Melanocyte of skin (primary cell): ENCODE results near the gene FLACC1. TPM values are rescaled to one million over a fixed set of nuclear protein-coding genes. Genes with fewer than 3 reads are reported as not detected.

Experiments used
- total RNA-seq, 2 donors: library from RNA; depleted of rRNA; stranded (reverse); fragments of >200 nt; gene quantifications; 2 replicates each; pipeline ENCODE4 v1.2.3, GENCODE V29; 2012

FLACC1 gene, protein sequence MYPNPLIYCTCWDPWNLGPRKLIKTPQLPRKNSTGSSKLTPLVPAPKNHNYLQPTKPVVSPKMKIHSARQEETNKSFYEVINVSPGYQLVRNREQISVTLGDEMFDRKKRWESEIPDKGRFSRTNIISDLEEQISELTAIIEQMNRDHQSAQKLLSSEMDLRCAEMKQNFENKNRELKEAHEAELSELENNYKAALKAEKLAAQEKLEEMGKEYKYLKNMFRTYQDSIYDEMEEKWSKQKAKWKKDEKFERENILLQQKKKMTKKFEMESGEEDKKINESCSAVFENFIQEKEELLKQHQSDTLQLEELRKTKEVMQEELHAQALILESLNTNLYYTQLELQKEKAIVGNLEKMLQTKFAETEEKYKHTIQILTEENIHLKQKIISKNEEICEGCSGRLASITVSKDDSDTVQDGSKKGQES
- 1 to 10 TPM; 2.0 to 3.1 TPM for total RNA-seq

DNA sequence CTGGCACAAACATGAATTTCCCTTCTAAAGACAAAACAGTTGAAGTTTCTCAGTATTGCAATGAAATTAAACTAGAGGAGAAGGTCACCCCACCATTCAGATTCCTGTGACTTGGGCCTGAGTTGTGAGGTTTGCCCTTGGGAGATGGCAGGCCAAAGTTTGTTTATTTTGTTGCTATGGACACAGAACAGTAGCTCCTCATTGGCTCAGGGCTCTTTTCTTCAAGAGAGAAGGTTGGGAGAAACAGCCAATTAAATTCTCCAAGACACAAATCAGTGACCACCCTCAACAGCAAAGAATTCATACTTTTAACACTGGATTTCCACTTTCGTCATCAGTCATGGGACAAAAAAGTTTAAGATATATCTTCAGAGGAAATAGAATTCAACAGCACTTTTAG, at the start of gene FLACC1:
TSS of gene FLACC1 (minus strand) at position 125 of the 400 bp plus-strand sequence. CDS start 5,941 bp downstream, outside the sequence.

DNA sequence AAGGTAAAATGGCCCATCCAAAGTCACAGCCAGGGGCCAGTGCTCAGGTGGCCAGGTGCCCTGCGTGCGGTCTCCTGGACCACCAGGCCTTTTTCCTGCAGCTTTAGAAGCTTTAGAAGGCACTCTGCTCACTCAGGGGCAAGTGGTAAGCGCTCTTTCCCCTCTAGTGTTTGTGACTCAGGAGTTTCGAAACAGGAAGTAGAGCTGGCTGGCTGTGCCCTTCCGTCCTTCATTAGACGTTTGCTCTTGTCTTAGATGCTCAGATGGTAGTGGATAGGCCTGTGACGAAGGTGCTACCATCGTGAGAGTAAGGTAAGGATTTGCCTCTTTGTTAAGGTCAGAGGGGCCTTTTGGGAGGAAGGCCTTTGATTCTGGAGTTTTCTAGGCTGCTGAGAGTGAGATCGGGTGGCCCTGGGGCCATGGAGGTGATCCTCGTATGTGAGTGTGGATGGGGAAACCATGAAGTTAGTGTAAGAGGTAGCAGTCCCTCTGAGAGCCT, 96.8 kb downstream of the FLACC1 start, which contains the start of gene CASP8:
TSS of gene CASP8 (plus strand) at position 235 of the 499 bp plus-strand sequence. CDS start 5,951 bp downstream, outside the sequence.

Other genes starting within 250 kb of the FLACC1 start
- gene CFLAR, start 241.2 kb downstream of the FLACC1 start, total RNA-seq = 10 to 100 TPM; 18.6 to 40.6 TPM
- gene CASP10, start 174.2 kb downstream of the FLACC1 start, total RNA-seq = 1 to 10 TPM; 1.0 to 2.3 TPM
- gene CASP8, start 96.8 kb downstream of the FLACC1 start, total RNA-seq = 10 to 100 TPM; 13.8 to 31.0 TPM
- 10 to 100 TPM; 82.9 to 87.4 TPM for gene TRAK2, start 94.1 kb upstream of the FLACC1 start, total RNA-seq
- gene STRADB, start 94.4 kb upstream of the FLACC1 start, total RNA-seq = 100 to 1,000 TPM in 1 of 2 donors, 10 to 100 TPM in 1; 55.4 to 130 TPM